ENCODE data around the gene ACO1.

Gene ACO1

DNA sequence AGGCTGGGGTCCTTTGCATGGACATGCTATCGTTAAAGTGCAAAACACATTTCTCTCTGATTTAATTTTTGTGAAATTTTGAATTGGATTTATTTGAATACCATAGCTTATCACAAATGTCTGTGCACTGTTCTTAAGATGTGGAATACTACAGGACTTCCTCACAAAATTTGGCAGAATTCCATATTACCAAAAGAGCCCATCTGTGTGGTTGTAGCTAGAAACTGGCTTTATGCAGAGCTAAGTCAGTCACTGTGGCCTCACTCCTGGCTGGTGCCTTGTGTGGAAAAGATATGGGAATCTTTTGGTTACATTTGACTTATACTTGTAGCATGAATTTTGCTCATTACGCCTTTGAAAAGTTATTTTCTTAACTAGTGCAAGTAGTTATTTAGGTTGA is 35.5 kb downstream of the ACO1 start:
- no peak for DNase-seq (ENCODE audit: low read depth)

DNA sequence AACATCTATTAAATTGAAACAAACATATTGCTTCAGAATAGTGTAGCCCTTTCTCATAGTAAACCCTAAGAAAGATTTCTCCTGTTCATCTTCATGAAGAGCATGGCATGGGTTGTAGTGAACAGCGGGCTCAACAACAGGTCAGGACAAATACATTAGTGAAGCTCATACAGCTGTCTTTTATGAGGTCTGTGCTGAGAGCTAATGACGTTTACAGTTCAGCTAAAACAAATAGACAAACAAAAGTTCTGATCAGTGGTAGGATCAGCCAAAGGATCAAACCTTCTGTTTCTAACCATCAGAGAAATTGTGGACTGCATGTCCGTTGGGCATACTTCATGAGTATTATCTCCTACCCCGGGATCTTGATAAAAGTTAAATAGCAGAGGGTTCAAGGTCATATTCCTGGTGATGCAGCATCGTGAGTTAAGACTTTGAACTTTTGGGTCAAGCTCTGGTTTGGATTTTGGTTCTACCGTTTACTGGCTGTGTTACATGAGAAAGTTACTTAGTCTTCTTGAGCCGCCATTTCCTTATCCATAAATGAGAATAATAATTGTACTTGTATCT is 37.9 kb downstream of the ACO1 start:
- DNase-seq (ENCODE audit: low read depth) = no peak

DNA sequence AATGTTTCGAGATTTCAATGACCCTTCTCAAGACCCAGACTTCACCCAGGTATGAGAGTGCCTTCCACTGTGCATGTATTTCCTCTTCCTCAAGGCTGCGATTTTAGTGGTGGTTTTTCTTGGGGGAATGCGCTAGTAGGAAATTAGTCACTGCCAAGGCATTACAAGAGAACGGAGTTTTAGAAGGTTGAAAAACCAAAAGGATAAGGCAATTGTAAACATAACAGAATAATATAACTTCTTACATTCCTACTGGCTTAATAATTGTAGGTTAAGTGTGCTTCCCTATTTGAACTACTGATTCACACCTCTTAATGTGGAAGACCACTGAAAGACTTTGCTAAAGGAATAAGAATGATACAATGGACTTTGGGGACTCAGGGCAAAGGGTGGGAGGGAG is 38.9 kb downstream of the ACO1 start:
- DNase-seq (ENCODE audit: low read depth) = no peak

DNA sequence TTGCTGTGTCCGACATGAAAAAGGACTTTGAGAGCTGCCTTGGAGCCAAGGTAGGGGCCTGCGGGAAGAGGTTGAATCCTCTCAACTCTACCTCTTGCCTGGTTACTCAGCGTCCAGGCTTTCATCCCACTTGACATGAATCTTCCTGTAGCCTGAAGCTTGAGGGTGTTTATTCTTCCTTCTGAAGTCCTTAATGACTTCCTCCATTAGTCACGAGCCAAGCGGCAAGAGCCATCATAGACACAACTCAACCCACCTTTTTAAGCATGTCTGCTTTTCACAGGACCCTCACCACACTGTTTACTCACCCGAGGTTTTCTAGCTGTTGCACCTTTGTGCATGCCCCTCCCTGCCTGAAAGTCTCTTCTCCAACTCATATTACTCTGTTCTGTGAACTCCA is 40.2 kb downstream of the ACO1 start:
- DNase-seq (ENCODE audit: low read depth) = no peak

DNA sequence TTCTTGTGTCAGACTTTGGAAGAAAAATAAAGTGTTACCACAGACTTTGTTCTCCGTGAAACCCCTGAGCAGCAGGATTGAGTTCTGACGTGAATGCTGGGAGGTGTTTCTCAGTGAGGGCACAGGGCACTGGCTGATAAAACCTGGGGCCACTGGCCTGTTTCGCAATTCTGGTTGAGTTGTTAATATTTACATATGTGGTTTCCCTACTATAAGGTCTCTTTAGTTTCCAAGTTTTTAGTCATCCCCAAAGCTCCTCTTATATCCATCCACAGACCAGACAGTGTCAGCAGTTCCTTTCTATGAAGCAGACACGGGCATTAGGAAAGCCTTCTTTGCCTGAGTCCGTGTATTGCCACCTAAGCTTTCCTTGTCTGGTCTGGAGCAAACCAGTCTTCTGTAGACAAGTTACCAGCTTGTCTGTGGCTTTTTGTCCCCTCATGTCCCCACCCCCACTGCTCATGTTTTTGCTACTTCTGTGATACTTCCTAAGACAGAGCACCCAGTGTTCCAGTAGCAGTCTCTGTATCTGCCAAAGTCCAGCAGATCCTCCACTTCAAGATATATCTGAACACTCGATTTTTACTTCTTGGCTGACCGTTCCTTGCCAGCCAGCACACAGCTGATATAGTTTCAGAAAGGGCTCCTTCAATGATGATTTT is 42.0 kb downstream of the ACO1 start:
- DNase-seq (ENCODE audit: low read depth) = no peak

DNA sequence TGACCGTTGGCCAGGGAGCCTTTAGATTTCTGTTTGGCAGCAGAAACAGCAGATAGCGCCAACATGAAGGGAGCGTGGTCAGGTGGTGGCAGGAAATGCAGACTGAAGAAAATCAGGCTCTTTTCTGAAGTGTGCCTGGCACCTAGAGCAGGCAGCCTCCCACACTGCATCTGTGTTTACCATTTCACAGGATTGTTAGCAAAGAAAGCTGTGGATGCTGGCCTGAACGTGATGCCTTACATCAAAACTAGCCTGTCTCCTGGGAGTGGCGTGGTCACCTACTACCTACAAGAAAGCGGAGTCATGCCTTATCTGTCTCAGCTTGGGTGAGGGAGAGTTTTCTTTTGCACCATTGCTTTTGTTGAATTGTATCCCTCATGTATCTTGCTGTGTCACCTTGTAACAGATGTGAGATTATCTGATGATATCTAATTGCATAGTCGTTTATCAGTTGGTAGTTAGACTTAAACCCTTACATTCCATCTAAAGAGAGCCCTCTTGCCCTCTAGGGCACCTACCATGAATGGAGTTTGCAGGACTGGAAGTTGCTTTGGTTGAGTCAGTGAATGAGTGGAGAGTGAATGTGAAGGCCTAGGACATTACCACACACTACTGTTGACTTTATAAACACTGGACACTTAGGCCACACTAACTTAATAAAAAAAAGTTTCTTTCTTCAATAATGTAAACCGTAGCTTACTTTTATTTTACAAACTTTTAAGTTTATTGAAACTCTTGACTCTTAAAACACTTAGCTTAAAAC is 42.8 kb downstream of the ACO1 start:
- no peak for DNase-seq (ENCODE audit: low read depth)

DNA sequence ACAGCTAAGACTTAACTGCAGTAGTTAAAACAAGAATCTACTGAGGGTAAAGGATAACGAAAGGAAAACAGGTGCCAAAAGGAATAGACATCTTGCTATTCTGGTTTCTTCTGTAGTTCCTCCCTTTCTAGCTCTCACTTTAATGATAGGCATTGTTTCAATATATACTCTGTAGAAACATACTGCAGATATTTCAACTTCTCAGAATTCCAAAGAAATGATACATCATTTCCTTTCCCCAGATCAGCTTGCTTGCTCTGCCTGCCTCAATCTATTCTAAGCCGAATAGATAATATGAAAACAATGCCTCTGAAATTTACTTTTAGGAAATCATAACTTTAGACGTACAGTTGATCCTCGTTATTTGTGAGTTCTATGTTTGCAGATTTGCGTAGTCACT is 46.3 kb downstream of the ACO1 start:
- DNase-seq (ENCODE audit: low read depth) = no peak

DNA sequence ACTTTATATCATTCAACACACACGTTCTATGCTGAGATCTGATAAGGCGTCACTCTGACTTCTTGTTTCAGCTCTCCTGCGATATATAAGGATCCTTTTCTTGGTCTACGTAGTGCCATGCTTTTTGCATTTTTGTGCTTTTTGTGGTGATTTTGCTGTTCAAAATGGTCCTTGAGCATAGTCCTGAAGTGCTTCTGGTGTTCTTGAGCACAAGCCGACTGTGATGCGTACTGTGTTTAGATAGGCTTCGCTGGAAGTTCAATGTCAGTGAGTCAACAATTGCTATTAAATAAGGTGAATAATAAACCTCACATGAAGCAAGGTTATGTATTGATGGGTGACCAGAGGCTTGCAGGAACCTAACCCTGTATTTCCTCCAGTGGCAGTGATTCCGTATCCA is 46.8 kb downstream of the ACO1 start:
- no peak for DNase-seq (ENCODE audit: low read depth)

DNA sequence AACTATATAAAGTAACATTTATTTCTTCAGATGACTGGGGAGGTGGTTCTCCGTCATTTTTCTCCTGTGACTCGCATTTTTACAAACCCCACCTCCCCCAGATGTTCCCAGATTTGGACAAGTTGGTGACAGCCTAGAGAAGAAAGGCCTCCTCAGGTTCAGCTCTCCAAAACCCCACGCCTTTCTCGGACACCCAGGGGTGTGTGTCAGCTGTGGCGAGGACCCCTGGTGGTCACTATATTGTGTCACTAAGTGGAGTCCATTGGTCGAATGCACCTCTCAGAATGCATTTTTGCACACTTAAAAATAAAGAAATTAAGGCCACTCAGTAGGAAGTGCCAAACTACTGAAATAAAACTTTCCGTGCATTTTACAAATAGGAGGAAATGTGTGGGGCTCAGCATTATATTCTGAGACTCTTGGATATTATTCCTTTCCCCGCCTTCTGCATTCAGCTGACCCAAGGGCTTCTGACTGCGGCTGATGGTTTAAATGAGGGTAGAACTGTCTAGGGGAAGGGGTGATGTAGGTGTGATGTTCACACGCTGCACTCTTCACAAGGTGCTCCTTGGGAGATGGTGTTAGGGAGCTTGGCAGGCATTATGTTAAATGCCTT is 47.6 kb downstream of the ACO1 start:
- peak; percentile 12 for DNase-seq (ENCODE audit: low read depth)

DNA sequence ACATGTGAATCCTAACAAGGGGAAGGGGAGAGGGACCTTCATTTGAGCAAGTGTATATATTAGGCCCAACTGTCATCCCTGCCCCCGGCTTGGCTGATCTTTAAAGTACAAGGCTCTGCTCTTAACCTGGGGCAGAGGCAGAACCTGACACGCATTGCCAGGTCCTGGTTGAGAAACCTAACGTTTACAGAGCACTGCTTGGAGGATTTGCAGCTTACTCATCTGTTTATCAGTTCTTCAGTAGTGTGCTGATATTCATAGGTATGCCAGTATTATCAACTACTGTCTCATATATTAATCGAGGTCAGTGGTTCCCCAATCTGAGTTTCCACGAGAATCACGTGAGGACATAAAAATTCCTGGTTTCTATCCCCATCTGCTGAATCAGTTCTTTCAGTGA is 50.4 kb downstream of the ACO1 start:
- no peak for DNase-seq (ENCODE audit: low read depth)

DNA sequence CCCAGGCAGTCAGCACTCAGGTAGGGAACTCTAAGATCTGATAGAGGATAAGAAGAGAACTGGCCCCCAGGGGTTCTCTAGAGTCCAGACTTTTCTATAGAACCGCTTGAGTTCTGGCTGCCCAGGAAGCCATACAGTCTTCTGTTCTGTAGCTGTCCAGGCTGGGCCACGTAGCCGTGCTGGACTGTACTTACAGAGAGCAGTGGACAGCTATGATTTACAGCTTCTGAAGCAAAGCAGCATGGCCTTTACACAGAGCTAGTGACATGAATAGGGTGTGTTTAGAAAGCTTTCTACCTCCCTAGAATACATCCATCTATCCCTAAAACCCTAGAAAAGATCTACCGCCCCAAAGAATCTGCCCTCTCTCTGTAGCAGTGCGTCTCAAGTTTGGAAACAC is 57.2 kb downstream of the ACO1 start:
- no peak for DNase-seq (ENCODE audit: low read depth)

DNA sequence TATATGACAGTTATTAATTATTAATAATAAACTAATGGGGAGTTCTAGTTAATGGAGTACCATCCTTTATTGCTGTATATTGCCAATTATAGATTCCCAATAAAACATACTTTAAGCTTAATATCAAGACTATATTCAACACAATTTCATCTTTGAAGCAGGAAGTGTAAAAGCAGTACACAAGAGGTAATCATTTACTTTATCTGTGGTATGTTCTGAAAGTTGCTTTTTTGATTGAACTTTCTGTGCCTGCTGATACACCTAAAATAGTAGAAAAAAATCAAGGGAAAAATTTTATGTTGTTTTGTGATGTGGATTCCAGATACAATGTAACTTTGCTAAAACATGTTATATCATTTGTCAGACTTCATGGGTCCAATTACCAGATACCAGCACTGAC is 58.0 kb downstream of the ACO1 start:
- DNase-seq (ENCODE audit: low read depth) = no peak

DNA sequence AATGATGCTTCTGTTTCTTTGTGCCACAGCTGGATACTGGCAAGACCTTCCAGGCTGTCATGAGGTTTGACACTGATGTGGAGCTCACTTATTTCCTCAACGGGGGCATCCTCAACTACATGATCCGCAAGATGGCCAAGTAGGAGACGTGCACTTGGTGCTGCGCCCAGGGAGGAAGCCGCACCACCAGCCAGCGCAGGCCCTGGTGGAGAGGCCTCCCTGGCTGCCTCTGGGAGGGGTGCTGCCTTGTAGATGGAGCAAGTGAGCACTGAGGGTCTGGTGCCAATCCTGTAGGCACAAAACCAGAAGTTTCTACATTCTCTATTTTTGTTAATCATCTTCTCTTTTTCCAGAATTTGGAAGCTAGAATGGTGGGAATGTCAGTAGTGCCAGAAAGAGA is 65.5 kb downstream of the ACO1 start:
- DNase-seq (ENCODE audit: low read depth) = no peak

DNA sequence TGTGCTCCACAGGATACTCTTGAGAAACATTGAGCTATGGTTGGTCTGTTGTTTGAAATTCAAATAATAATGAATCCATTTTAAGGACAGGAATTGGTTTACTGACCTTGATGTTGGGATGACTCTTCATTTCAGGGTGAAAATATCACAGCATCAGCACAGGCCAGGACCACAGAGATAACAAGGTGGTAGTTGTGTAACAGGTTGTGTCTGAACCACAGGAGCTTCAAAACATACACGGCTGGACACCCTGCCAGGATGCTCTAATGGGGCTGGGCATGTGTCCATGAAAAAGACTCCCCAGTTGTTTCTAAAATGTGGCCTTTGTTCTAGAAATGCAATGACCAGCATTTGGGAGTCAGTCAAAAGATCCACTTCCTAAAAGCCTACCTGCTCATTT is 69.8 kb downstream of the ACO1 start:
- DNase-seq (ENCODE audit: low read depth) = no peak

DNA sequence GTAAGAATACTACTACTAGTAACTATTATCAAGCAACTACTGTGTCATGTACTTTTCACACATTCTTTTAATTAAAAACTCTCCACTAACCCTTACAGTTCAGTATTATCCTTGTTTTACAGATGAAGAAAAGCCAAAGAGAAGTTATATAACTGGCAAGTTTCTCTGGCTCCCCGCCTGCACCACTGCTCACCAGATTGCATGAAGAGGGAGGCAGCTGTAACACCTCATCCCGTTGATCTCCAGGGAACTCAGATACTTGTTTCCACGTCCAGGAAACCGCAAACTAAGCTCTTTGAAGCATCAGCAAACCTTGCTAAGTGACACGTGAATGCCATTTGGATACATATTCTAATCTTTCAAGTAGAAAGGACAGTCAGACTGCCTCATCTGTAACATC is 71.3 kb downstream of the ACO1 start:
- no peak for DNase-seq (ENCODE audit: low read depth)

DNA sequence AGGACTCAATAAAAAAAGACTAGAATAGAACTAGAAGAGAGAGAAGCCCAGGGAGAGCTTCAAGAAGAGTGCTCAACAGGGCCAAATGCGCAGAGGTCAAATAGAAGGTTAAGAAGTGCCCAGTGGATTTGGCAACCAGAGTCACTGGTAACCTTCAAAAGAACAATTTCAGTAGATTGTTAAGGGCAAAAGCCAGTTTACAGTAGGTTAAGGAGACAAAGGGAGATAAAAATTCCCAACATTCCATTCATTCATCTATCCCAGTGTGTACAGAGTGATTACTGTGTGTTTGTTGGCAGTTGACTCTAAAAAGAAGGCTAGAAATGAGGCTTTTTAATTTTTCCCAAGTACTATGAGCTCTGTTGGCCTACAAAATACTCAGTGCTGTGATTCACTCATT is 72.1 kb downstream of the ACO1 start:
- no peak for DNase-seq (ENCODE audit: low read depth)

DNA sequence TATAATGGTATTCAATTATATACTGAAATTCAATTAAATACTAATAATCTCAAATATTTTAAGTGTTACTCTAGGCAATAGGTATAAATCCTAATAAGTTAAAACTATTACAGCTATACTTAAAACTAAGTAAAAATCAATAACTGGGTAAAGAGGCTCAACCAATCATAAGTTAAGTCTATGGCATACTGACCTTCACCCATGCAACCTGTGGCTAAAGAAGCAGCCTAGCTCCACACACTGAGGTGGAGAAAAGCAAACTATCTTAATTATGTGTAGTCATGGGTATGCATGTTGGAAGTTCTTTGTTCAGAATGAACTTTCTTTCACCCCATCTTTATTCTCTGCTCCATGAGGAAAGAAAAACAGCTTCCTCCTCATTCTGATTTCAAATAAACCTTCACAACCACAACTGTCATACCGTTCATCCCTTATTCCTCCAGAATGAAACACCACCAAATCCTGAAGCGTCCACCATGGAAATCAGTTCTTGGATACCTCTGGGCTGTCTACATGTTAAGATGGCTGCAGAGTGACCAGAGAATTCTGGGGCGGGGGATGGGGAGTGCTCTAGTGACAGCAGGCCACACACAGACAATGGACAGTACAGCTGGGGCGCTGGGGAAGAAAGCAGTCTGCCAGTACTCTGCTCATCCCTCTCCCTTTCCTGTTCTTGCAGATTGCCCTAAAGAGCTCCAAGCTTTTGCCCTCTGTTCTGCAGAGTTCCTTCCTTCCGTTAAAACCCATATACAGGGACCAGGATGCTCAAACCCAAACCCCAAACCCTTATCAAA is 79.3 kb downstream of the ACO1 start:
- DNase-seq (ENCODE audit: low read depth) = no peak

DNA sequence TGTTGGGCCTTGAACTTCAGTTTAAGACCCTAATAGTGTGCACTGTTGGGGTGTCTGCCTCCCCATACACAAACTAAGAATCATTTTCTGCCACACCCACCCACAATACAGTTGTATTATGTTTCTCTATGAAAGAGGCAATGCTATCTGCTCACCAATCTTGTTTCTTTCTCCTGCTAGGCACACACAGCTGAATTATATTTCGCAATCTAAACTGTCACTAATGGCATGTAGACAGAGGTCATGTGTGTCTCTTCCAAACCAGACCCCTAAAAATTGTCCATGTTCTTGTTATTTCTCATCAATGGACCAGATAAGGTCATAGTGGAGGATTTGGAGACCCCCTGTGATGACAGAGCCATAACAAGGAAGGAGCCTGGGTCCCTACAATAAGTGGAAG is 84.3 kb downstream of the ACO1 start:
- DNase-seq (ENCODE audit: low read depth) = no peak

DNA sequence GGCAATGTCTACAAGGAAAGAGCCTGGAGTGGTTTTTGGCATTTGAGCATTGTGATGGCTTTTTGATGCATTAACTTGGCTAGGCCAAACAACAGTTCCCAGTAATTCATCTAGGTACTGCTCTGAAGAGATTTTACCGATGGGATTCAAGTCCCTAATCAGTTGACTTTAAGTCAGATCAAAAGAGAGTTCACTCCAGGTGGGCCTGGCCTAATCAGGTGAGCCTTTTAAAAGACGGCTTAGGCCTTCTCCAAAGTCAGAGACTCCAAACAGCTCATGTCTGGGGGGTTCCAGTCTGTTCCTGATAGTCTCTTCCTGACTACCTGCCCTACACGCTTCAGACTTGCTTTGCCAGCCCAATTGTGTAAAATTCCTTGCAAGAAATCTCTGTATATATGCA is 87.9 kb downstream of the ACO1 start:
- DNase-seq (ENCODE audit: low read depth) = no peak

DNA sequence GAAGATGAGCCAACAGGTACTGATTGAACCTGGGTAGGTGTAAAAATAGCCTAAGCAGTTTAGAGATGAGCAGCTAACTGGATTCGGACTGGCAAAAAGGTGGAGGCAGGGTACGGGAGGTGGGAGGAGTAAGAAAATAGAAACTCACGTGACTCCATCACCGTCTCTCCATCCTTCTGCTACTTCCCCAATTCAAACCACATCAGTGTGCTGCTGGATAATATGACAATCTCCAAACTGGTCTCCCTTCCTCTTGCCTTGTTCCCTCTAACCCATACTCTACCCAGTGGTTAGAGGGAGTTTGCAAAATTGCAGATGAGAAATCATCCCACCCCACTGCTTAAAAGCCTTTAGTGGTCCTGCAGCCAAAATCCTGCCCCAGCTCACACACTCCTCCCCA is 98.9 kb downstream of the ACO1 start:
- no peak for DNase-seq (ENCODE audit: low read depth)

DNA sequence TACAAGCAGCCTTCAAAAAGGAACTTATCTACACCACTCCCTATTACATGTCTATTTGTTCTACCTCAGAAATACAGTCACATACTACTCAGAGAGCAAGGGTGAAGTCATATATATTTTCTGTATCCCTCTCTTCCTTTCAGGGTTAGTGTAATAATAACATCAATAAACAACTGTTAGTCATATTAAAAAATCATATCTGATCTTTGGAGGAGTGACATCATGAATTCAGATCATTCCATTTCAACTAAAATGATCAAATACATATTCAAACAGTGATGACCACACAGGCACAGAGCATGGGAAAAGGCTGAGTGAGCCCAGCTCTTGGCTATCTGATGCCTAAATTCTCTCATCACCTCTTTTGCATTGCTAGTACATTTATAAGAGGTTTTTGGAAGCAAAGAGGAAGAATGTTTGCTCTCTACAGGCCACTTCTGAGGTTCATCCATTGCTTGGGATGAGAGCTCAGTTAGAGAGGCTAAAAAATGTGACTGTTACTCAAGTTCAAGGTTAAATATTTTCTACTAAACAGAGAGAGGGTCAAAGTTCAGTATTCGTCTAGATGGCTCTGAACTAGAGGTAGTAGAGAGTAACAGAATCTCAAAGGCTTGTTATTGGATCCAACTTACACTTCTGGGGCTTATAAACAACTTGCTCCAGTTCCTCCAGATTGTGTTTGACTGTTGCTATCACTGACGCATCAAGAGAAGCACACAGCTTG is 102.6 kb downstream of the ACO1 start:
- DNase-seq (ENCODE audit: low read depth) = no peak

DNA sequence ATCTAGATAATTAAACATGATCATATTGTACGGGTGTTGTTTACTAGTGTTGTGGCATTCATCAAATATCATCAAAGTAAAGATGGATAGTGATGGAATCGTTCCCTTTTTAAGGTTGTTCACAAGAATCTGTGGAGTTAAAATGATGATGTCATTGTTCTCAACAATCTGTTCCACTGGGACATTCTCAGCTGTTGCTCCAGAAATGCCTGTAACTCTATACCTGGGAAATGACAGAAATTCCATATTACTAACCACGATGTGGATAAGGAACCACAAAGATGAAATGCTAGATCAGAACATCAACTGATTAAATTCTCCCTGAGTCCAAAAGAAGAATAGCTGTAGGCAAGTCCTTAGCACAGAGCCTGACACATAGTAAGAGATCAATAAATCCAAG is 103.5 kb downstream of the ACO1 start:
- DNase-seq (ENCODE audit: low read depth) = no peak
